K562 treated with DMSO at 1 percent for 24 hours (cell line): Measurements from ENCODE around the gene TAS1R2. TPM values are rescaled to one million over a fixed set of nuclear protein-coding genes. Genes with fewer than 3 reads are reported as not detected.

Source experiments
- total RNA-seq: library from RNA; unstranded; fragments of 300-600 nt; gene quantifications from 2 replicates; pipeline ENCODE4 v1.2.3, GENCODE V29; 2022; ENCODE audit warnings: low read depth; ENCODE audit not compliant: insufficient read depth

TAS1R2 gene
- total RNA-seq = not detected in 2 replicates

GRCh38 chr1:18859560-18859959 is at the start of gene TAS1R2:
TSS of gene TAS1R2 (minus strand) at chr1:18859660. CDS start at chr1:18859660, 0 bp downstream.

GRCh38 chr1:18902523-18903290 is 43.2 kb upstream of the TAS1R2 start, which contains the start of gene ALDH4A1:
TSS of gene ALDH4A1 (minus strand) at chr1:18902555. CDS start at chr1:18902523, 32 bp downstream.

Other genes starting within 250 kb of the TAS1R2 start
- gene PAX7, start 228.8 kb downstream of the TAS1R2 start, total RNA-seq = not detected in 2 replicates
- gene ALDH4A1, start 42.9 kb upstream of the TAS1R2 start, total RNA-seq = 24.3 and 26.7 TPM in 2 replicates
- 1.6 and 4.4 TPM in 2 replicates for gene IFFO2, start 97.0 kb upstream of the TAS1R2 start, total RNA-seq